ENCODE measurements around the gene LY6G6C.

Gene LY6G6C

DNA sequence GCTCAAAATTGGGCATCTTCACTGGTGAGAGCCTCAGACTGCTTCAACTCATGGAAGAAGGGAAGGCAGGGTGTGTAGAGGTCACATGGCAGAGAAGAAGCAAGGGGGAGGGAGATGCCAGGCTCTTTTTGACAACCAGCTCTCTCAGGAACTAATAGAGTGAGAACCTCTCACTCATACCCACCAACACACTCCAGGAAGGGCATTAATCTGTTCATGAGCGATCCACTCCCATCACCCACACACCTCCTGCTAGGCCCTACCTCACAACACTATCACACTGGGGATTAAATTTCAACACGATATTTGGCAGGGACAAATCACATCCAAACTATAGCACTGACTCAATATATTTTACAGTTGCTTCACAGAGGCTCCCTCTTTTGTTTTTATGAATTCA, 20.3 kb upstream of the LY6G6C start:
- DNase-seq (ENCODE audit: low spot score), result no peak

DNA sequence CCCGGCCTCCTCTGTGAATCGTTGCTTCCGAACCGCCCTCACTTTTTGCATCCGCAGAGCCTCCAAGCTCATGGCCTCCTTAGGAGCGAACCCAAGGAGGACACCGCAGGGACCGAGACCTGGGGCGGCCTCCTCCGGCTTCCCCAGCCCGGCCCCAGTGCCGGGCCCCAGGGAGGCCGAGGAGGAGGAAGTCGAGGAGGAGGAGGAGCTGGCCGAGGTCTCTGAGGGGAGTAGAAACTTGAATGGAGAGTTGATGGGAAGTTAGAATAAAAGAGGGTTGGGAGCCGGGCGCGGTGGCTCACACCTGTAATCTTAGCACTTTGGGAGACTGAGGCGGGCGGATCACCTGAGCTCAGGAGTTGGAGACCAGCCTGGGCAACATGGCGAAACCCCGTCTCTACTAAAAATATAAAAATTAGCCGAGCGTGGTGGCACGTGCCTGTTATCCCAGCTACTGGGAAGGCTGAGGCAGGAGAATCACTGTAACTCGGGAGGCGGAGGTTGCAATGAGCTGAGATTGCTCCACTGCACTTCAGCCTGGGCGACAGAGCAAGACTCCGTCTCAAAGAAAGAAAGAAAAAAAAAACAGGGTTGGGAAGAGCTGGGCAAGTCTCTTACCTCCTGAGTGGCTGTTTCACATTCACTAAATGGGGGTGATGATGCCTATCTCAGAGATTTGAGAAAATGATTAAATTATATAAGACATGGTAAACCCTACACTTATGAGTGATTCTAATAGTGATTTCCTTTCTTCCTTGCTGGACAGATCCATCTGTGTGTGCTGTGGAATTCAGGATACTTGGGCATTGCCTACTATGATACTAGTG, 19.1 kb upstream of the LY6G6C start:
- no peak for DNase-seq (ENCODE audit: low spot score)

GRCh38 chr6:31739639-31740396, 18.3 kb upstream of the LY6G6C start, which contains the start of gene MSH5:
Gene MSH5 (plus strand): TSS chr6:31740005. CDS start chr6:31740467, 462 bp downstream.
- peak; percentile 98 for DNase-seq (ENCODE audit: low spot score)

DNA sequence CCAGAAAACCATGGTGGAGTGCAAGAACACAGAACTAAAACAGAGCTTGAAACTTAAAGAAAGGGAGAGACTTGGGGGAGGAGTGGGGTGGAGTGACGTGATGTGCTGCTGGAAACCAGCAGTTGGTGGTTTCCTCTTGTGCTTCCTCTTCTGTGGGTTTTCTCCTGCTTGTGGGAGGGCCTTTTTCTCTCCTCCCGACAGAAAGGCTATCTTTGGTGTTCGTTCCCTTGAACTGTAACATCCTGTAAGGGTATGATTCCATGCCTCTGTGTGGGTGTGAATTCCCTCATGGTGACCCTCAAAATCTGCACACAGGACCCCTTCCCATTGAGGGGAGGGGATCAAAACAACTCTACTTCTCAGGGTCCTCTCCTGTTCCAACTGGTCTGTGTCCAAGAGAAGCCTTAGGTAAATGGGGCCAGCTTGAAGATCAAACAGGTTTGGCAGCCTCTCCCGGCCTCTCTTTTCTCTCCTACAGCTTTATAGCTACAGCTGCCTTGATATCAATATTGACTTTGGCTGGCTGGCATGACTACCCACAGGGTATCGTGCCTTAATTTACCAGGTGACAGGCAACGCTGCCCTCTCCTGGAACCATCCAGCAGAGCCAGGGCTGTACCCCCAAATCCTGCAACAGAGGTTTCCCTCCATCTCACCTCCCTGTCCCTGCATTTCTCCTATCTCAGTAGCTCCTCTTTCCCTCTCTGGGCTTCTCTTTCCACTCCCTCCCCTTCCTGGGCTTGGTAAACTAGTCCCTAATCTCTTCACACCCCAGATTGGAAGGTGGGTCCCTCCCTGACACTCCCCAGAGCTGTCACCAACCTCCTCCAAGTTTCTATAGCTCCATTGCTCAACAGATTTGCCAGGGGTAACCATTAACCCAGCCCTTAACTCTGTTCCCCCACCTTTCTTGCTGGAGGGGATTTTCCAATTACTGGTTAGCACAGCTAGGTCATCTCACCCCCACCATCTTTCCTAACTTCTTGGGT, 16.7 kb upstream of the LY6G6C start:
- DNase-seq (ENCODE audit: low spot score), result peak; percentile 83

GRCh38 chr6:31737315-31737990, 15.9 kb upstream of the LY6G6C start:
- DNase-seq (ENCODE audit: low spot score), result no peak

GRCh38 chr6:31736768-31737314, 15.3 kb upstream of the LY6G6C start:
- DNase-seq (ENCODE audit: low spot score), result no peak

DNA sequence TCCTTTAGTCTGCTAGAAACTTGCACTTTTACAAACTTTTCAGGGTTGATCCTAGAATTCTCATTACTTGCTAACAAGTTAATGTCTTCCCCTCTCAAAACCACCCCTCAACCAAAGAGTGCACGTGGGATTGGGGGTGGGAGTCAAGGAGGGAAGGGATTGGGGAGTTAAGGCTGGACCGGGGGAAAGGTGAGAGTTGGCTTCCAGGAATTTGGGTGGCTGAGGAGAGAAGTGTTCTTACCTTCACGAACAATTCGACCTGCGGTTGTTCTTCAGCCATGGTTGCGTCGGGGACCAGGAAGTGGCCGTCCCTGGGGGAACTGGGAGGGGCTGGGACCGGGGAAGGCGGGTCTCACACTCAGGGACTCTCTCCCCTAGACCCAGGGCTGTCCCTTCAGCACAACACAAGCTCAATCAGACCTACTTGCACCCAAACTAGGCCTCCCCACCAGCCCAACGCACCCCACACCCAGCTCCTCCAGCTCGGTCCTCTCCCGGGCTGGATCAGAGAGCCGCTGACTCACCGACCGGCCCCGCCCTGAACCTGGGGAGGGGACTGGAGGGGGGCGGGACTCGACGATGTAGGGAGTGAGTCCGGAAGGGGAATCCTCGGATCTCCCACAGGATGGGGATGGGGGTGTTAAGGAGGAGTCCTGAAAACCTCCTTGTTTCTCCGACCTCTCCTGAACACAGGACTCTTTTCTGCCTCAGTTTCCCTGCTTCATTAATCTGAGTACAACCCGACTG, 14.6 kb upstream of the LY6G6C start, which contains the start of gene CLIC1:
Gene CLIC1 (minus strand): TSS at position 510 of the 747 bp plus-strand sequence. CDS start 230 bp downstream, at position 280.
- DNase-seq (ENCODE audit: low spot score), result peak; percentile 94

DNA sequence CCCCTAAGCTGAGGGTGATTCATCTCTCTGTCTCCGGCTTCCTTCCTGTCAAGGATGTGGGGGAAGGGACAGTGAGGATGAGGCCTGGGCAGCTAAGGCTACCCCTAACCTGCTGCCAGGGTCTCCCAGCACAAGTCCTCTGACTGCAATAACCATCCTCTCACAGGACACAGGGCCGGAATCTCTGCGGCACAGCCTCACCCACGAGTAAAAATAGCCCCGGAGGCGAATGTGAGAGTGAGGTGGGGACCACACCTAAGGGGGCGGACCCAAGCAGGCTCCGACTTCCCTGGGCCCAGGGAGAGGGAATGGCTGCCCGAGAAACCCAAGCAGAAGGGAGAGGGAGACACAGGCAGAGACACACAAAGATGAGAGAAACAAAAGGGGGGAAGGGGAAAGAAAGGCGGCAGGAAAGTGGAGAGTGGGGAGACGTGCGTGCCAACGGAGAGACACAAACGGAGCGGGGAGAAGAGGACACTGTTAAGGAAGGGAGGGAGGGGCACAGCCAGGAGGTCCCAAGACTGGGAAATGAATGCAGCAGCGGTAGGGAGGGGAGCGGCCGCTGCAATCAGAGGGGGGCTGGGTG, 13.4 kb upstream of the LY6G6C start:
- DNase-seq (ENCODE audit: low spot score), result peak; percentile 80

DNA sequence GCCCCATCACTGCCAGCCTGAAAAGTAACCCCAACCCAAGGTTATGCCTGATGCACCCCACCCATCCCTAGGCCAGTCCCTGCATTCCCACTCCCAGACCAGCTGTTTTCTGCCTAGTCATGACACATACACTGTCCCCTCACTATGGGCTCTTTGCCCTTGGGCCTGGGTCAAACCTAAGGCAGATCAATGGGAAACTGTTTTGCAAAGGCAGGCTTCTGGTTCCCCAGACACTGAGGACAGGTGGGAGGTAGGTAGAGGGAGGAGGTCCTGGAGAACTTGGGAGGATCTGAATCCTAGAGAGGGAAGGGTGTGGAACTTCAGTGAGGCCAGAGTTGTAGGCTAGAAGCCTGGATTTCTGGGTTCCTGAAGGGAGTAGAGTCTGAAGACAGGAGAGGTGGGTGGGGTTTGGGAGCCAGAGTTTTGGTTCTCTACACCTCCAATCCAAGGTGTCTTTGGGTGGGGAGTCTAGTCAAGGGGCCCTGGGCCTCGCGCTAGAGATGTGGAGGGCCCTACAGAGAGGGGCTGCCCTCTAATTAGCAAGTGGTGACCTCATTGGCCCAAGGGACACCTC, 12.8 kb upstream of the LY6G6C start:
- no peak for DNase-seq (ENCODE audit: low spot score)

DNA sequence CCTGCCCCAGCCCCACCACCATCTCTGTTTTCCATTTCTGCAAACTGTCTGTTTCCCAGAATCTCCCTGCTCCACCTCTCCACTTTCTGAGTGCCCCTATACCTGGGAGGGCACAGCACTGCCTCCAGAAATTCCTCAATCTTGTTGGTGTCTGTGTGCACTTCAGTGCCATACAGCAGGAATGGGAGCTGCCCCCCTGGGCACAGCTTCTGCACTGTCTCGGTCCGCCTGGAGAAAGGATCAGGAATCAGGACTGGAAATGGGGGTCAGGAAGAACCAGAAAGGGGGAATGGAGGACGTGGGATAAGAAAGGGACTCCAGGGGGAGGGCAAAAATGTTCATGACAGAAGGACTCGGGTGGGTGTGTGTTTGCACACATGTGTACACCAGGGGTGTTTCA, 12.2 kb upstream of the LY6G6C start:
- DNase-seq (ENCODE audit: low spot score), result no peak

GRCh38 chr6:31732029-31732428, 10.5 kb upstream of the LY6G6C start:
- DNase-seq (ENCODE audit: low spot score), result no peak

DNA sequence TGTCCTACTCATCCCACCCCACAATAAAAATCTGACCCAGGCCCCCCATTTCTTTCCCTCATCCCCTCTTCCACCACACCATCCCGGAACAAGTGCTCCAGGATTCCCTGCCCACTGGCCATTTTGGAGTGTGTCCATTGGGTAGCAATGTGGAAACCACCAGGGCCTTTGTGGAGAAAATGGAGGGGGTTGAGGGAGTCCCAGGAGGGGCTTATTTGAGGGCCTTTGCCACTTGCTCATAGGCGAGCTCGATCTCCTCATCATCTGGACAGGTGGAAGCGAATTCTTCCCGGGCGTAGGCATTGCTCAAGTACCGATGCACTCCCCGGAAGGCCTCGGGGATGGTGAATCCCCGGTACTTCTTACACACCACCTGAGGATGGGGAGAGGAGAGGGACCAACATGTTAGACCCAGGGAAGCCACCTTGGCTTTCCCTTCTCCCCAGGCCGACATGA, 9.1 kb upstream of the LY6G6C start:
- no peak for DNase-seq (ENCODE audit: low spot score)

- peak; percentile 94 for DNase-seq (ENCODE audit: low spot score)
These were observed 8.6 kb upstream of the LY6G6C start for GRCh38 chr6:31729979-31730630.

DNA sequence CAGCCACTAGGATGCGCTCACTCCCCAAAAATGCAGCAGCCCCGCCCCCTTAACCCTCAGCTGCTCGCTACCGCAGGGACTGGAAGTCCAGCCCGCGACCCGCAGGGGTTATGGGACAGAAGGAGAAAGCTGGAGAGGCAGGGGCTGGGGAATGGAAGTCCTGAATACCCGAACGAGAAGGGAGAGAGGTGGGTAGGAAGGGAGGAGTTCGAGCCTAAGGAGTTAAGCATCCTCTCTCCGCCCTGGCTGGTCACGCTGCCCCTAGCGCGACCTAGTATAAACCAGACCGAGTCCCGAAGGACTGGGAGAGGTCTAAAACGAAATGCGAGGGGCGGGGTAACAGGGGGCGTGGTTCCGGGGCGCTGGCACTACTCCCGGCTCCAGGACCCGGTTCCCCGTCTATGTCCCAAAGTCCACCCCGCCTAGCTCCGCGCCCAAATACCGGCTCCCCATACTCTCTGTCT, 8.0 kb upstream of the LY6G6C start:
- peak; percentile 95 for DNase-seq (ENCODE audit: low spot score)

DNA sequence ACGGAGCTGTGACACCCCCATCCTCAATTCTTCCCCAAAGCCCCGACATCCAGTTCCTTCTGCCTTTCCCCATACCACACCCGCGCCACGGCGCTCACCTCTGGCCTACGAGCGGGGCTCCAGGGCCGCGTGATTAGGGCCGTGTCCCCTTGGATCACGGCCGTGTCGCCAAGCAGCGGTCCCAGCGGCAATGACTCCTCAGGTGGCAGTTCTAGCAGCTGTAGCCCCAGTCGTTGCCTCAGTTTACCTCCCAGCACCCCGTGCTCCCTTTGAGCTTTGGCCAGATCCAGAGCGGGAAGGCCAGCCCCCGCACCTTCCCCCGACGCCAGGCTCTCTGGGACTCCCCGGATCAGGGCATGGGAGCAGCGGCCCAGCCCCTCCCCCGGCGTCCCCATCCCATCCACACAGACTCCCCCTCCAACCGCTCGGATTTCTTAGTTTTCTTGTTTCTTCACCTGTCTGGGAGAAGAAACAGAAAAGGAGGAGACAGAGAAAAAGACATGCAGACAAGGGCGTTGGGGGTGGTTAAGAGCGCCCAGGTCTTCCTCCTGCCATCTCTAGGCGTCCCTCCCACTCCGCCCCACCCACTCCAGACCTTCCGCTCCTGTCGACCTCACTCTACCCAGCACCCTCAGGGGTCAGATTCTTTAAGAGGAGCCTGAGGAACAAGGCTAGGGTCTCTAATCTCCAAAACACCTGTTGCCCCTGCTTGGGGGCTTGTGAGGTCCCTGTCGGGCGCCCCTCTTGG, 7.4 kb upstream of the LY6G6C start, which contains the start of gene DDAH2:
Gene DDAH2 (minus strand): TSS at position 533 of the 748 bp plus-strand sequence. CDS start 138 bp downstream, at position 395.
- no peak for DNase-seq (ENCODE audit: low spot score)

DNA sequence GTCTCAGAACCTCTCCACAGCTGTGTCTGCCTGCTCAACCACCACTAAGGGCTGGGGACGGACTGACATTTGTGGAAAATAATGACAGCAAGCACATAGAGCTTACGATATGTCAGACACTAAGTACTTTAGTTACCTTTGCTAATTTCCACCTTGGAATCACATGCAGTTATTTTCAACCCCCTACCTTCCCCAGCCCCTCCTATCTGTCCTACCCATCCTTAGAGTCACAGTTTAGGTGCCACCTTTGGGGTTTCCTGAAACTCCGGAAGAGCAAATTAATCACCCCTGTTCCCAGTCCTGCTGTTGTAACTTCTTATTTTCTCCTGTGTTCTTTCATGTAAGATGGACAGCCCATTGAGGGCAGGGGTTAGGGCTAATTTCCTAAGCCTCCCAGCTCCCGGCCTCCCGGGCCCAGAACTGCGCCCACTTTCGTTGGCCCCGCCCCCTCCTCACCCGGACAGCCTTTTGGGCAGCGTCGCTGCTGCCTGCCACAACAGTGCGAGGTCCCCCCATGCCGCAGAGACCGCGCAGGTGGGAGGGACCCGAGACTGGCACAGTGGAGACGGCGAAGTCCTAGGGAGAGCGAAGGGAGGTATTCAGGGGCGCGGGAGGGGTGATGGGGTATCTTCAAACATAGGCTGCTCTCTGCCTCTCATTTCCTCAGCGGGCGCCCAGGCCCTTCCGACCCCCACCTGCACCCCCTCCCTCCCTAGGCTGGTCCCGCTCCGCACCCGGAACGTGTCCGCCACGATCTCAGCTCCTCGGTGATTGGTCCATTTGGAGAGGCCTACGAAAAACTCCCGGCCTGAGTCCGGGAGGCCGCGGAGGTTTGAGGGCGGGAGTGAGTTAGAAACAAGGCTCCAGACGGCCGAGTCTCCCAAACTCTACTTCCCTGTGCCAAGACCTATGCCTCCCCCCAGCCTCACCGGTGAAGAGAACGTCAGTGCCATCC, 6.4 kb upstream of the LY6G6C start:
- no peak for DNase-seq (ENCODE audit: low spot score)
